GM19324 (cell line): ENCODE data around the gene LGALSL.

Experiments
- ATAC-seq: cut with Tn5 transposase; IDR thresholded peaks from one replicate; pipeline ENCODE4 v1.9.1; 2021; ENCODE audit warnings: mild to moderate bottlenecking, moderate library complexity; ENCODE audit not compliant: unreplicated experiment, low FRiP score

LGALSL gene

GRCh38 chr2:64470071-64470470 is 16.1 kb downstream of the LGALSL start:
- ATAC-seq, result no peak

- no peak for ATAC-seq
Measured at GRCh38 chr2:64470766-64471295, 16.9 kb downstream of the LGALSL start.

- no peak for ATAC-seq
Measured at GRCh38 chr2:64471600-64471999, 17.6 kb downstream of the LGALSL start.

- ATAC-seq, result no peak
Measured at GRCh38 chr2:64472881-64473280, 18.9 kb downstream of the LGALSL start.

- no peak for ATAC-seq
Measured at GRCh38 chr2:64474121-64474571, 20.2 kb downstream of the LGALSL start.

GRCh38 chr2:64474636-64475035 is 20.7 kb downstream of the LGALSL start:
- ATAC-seq, result no peak

- ATAC-seq, result no peak
Measured at GRCh38 chr2:64477037-64477436, 23.1 kb downstream of the LGALSL start.

- no peak for ATAC-seq
Measured at GRCh38 chr2:64477979-64478378, 24.0 kb downstream of the LGALSL start.

GRCh38 chr2:64478502-64479230 is 24.7 kb downstream of the LGALSL start:
- no peak for ATAC-seq

- ATAC-seq, result no peak
Measured at GRCh38 chr2:64479259-64480117, 25.5 kb downstream of the LGALSL start.

- ATAC-seq, result no peak
Measured at GRCh38 chr2:64481665-64482064, 27.7 kb downstream of the LGALSL start.

GRCh38 chr2:64482243-64482642 is 28.3 kb downstream of the LGALSL start:
- no peak for ATAC-seq

GRCh38 chr2:64482765-64483504 is 29.0 kb downstream of the LGALSL start:
- no peak for ATAC-seq

- ATAC-seq, result no peak
Measured at GRCh38 chr2:64485331-64485730, 31.4 kb downstream of the LGALSL start.

GRCh38 chr2:64485961-64486360 is 32.0 kb downstream of the LGALSL start:
- ATAC-seq, result no peak

- ATAC-seq, result no peak
Measured at GRCh38 chr2:64487256-64488049, 33.5 kb downstream of the LGALSL start.

GRCh38 chr2:64488050-64488974 is 34.4 kb downstream of the LGALSL start:
- peak; percentile 53 for ATAC-seq

- no peak for ATAC-seq
Measured at GRCh38 chr2:64489081-64489751, 35.3 kb downstream of the LGALSL start.
